Right lobe of liver (tissue), 6 donors: ENCODE measurements around the gene GTF2IRD1. TPM values are rescaled to one million over a fixed set of nuclear protein-coding genes. Genes with fewer than 3 reads are reported as not detected.
A peak's percentile ranks its signal among the peaks of the same experiment; 100 is the strongest.
"Not testable (repeated sequence)": the region's sequence is repeated elsewhere in the genome, so short reads cannot be mapped to it uniquely, and the experiment has no call there.

Experiments
- ATAC-seq, 4 donors: fragments of 200-7000 bp; cut with Tn5 transposase; one replicate each; pipeline ENCODE4 v1.9.1; 2020; ENCODE audit warnings: mild to moderate bottlenecking in 4 of 4, moderate library complexity in 4 of 4
- DNase-seq, 3 donors: peaks; one replicate each; pipeline ENCODE4 v3.0.0-alpha.2; 2020
- H3K27ac ChIP-seq, 3 donors: fragments of 200-600 bp; one replicate each; pipeline ENCODE4 v1.8.0; 2022
- H3K27me3 ChIP-seq, 2 donors: fragments of 200-600 bp; one replicate each; pipeline ENCODE4 v1.8.0; 2022
- H3K36me3 ChIP-seq, 4 donors: fragments of 200-600 bp; sonication (generic) in 1 of 4; one replicate each; pipeline versions ENCODE4 v1.5.1 to v1.8.0; 2017 to 2022; ENCODE audit warnings: control low read depth in 1 of 4
- H3K4me1 ChIP-seq, 4 donors: fragments of 200-600 bp; sonication (generic) in 1 of 4; one replicate each; pipeline versions ENCODE4 v1.5.1 to v1.8.0; 2017 to 2022; ENCODE audit warnings: control low read depth in 1 of 4
- H3K4me3 ChIP-seq, 3 donors: fragments of 200-600 bp; one replicate each; pipeline ENCODE4 v1.8.0; 2022
- H3K9me3 ChIP-seq, 4 donors: fragments of 200-600 bp; sonication (generic) in 1 of 4; one replicate each; pipeline versions ENCODE4 v1.5.1 to v1.8.0; 2017 to 2022; ENCODE audit warnings: control low read depth in 1 of 4
- CTCF ChIP-seq, 4 donors: fragments of 200-600 bp in 3 of 4; fragments of 450-650 bp in 1 of 4; IDR thresholded peaks; one replicate each; pipeline versions ENCODE4 v1.5.1 to v1.8.0; 2016 to 2022; ENCODE audit warnings: antibody characterized with exemption in 4 of 4, mild to moderate bottlenecking in 2 of 4
- POLR2A ChIP-seq: fragments of 450-650 bp; IDR thresholded peaks from one replicate; pipeline ENCODE4 v1.6.1; 2017; ENCODE audit warnings: antibody characterized with exemption, mild to moderate bottlenecking
- WGBS: methylation state at CpG from one replicate; pipeline ENCODE4 v1.1.6; 2018; ENCODE audit warnings: low coverage, low lambda C conversion rate; ENCODE audit not compliant: insufficient coverage; ENCODE audit errors: missing lambda C conversion rate; 5-methylcytosine and 5-hydroxymethylcytosine counted together
- intact Hi-C, 2 donors: fragments of 100-400 bp; cut with DNase I; formaldehyde crosslinking; loops; one replicate each; pipeline versions ENCODE4 v1.11.2 to v1.14.1; 2022
- total RNA-seq, 6 experiments: library from RNA; depleted of rRNA in 2 of 6; stranded (reverse); fragments of >200 nt in 2 of 6; fragmentation: NEBNext Ultra II Directional in 3 of 6; extraction: Animal tissue kit (Norgen Biotek cat#: 25700) in 3 of 6; gene quantifications; one replicate each; pipeline versions ENCODE4 v1.1.0 to v1.2.4, GENCODE V29; 2016 to 2023
- donor health status: DM: no; HTN: yes; CAD: no.
- donor health status: DM: no; HTN: no; CAD: no.
- donor health status: DM: no; HTN: no; CAD: no.
- donor health status: DM: no; HTN: yes; CAD: no.
- donor health status: DM: no; HTN: yes; CAD: no.

GTF2IRD1 gene
- total RNA-seq, 6 experiments from 2014 or later = 1.9 to 9.8 (median 6.5) TPM

GRCh38 chr7:74429153-74429747, 24.5 kb upstream of the GTF2IRD1 start:
- Histone ChIP-seq H3K27me3 (no peaks in the 10 kb centered on the region), H3K4me1 (no peaks in the 10 kb centered on the region), H3K27ac (no peak overlapping the region), H3K4me3 (no peak overlapping the region), H3K36me3 (no peaks in the 10 kb centered on the region), H3K9me3 (no peaks in the 10 kb centered on the region)
- ATAC-seq (peak in 1 of 4 donors; percentile 21), DNase-seq (peak in 1 of 3 donors; percentile 27)
- 48% methylated on average over 6 of the region's 17 CpGs for whole genome bisulfite sequencing
- no peak for TF ChIP-seq POLR2A
- no peak for TF ChIP-seq CTCF (IDR thresholded peaks at IDR 0.05)
- intact Hi-C loops = no loop called here

- H3K9me3 ChIP-seq, H3K36me3 ChIP-seq, ATAC-seq, intact Hi-C loops, H3K27ac ChIP-seq, H3K27me3 ChIP-seq, H3K4me3 ChIP-seq, H3K4me1 ChIP-seq: not testable (repeated sequence)
- DNase-seq = peak in 1 of 3 donors; percentile 5
- 71% methylated on average over 5 of the region's 9 CpGs for WGBS
Measured at GRCh38 chr7:74430409-74430808, 23.3 kb upstream of the GTF2IRD1 start.

- DNase-seq (peak in 1 of 3 donors; percentile 32), ATAC-seq (no peak)
- WGBS = 45% methylated on average over 4 of the region's 12 CpGs
Measured at GRCh38 chr7:74430961-74431466, 22.7 kb upstream of the GTF2IRD1 start.

GRCh38 chr7:74437291-74437571, 16.5 kb upstream of the GTF2IRD1 start:
- H3K9me3 ChIP-seq, H3K36me3 ChIP-seq, intact Hi-C loops, DNase-seq, H3K4me3 ChIP-seq, H3K4me1 ChIP-seq, ATAC-seq, H3K27me3 ChIP-seq, H3K27ac ChIP-seq: not testable (repeated sequence)
- no CpG with 5 or more reads among the region's 1 CpG for WGBS

More at GRCh38 chr7:74430961-74431466, 22.7 kb upstream of the GTF2IRD1 start:
- H3K27me3 ChIP-seq = no peaks in the 10 kb centered on the region
- no peak for TF ChIP-seq POLR2A
- TF ChIP-seq CTCF (IDR thresholded peaks at IDR 0.05) = no peak
- H3K27ac ChIP-seq = no peak overlapping the region
- H3K4me3 ChIP-seq = no peak overlapping the region
- intact Hi-C loops = no loop called here
- no peaks in the 10 kb centered on the region for H3K4me1 ChIP-seq
- no peaks in the 10 kb centered on the region for H3K9me3 ChIP-seq
- H3K36me3 ChIP-seq = no peaks in the 10 kb centered on the region

GRCh38 chr7:74438327-74438726, 15.4 kb upstream of the GTF2IRD1 start:
- H3K9me3 ChIP-seq = no peaks in the 10 kb centered on the region
- intact Hi-C loops = no loop called here
- no peak overlapping the region for H3K4me3 ChIP-seq
- no peak for TF ChIP-seq POLR2A
- TF ChIP-seq CTCF (IDR thresholded peaks at IDR 0.05) = no peak
- H3K27ac ChIP-seq = no peak overlapping the region
- H3K27me3 ChIP-seq = no peaks in the 10 kb centered on the region
- no peaks in the 10 kb centered on the region for H3K36me3 ChIP-seq
- ATAC-seq (no peak), DNase-seq (no peak)
- WGBS = 83% methylated on average over 2 of the region's 2 CpGs
- no peaks in the 10 kb centered on the region for H3K4me1 ChIP-seq
